Activated T-cell treated with anti-CD3 and anti-CD28 coated beads, Interleukin-2, amount 50 U/mL, for 24 hours (primary cell): Measurements from ENCODE around the gene GALNTL6.

Source experiments
- DNase-seq: peaks from one replicate; pipeline ENCODE4 v3.0.0-alpha.2; 2020
- H3K27ac Mint-ChIP-seq: 2 replicates; pipeline ENCODE4 v1.8.0; 2020; ENCODE audit warnings: mild to moderate bottlenecking, mixed read lengths
- H3K27me3 Mint-ChIP-seq: 2 replicates; pipeline ENCODE4 v1.8.0; 2020; ENCODE audit warnings: mixed read lengths
- H3K36me3 Mint-ChIP-seq: 2 replicates; pipeline ENCODE4 v1.8.0; 2020; ENCODE audit warnings: low read depth, mixed read lengths
- H3K4me1 Mint-ChIP-seq: 2 replicates; pipeline ENCODE4 v1.8.0; 2020; ENCODE audit warnings: low read depth, mixed read lengths
- H3K4me3 Mint-ChIP-seq: 2 replicates; pipeline ENCODE4 v1.8.0; 2020; ENCODE audit warnings: mild to moderate bottlenecking, moderate library complexity, mixed read lengths
- H3K9me3 Mint-ChIP-seq: 2 replicates; pipeline ENCODE4 v1.8.0; 2020; ENCODE audit warnings: mixed read lengths

The GALNTL6 gene

DNA sequence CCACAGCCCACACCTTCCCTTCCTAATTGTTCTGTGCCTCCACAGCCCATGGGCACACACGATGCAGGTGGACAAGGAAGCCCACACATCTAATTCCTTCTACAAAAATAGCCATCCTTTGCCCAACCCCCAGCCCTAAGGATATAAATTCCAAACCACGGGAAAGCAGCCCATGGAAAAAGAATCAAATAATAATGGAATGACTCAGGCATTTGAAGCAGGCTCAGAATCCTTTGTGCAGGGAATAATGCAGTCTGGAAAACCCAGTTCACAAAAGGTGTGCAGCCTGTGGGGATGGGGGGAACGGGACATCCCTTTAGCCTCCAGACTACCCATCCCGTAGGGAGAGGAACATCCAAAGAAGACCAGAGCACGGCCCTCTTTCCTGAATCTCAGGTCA lies 1013.1 kb downstream of the GALNTL6 start:
- no peak for DNase-seq
- H3K4me1 Mint-ChIP-seq: no peaks in the 10 kb centered on the region
- H3K36me3 Mint-ChIP-seq: no peaks in the 10 kb centered on the region
- H3K27ac Mint-ChIP-seq: no peak overlapping the region
- H3K27me3 Mint-ChIP-seq: peaks cover 9% of the 10 kb centered on the region
- no peaks in the 10 kb centered on the region for H3K9me3 Mint-ChIP-seq
- H3K4me3 Mint-ChIP-seq: no peak overlapping the region

DNA sequence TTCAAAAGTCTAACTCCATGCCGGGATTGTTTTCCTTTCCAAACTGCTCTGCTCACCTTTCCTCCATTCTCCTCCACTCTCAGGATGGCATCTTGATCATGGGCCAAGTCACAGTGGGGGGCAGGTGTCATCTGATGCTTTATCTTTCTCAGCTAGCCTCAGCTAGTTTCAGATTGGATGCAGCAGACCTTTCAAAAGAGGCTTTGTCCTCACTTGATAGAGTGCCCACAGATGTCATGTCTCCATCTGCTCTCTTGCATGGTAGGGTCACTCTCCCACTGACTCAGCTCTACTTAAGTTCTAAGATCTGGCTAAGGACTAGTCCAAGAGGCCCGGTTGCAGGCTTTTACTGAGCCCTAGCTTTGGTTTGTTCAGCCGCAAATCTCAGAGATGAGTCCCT lies 1013.7 kb downstream of the GALNTL6 start:
- Mint-ChIP-seq H3K4me1 (no peaks in the 10 kb centered on the region), H3K27me3 (peaks cover 9% of the 10 kb centered on the region), H3K4me3 (no peak overlapping the region), H3K9me3 (no peaks in the 10 kb centered on the region), H3K27ac (no peak overlapping the region), H3K36me3 (no peaks in the 10 kb centered on the region)
- no peak for DNase-seq

DNA sequence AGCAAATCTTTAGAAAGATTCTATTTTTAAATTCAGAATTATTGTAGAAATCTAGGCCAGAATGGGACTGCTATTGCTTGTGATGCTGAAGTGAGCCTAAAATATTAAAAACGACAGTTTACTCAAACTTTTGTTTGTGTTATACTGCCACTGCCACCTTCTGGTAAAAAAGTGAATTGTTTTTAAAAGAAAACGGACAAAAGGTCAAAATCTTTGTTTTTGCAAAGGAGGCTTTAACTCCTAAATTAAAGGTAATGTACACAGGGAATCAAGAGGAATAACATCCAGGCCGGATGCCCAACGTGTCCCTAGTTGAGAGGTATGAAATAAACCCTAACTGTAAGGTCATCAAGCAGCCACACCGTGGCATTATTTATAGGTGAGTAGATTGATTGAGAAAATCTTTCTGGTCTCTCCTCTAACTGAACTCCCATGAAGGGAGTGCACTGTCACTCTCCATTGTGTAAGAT lies 1017.1 kb downstream of the GALNTL6 start:
- no peak overlapping the region for H3K27ac Mint-ChIP-seq
- H3K4me3 Mint-ChIP-seq: no peak overlapping the region
- no peak for DNase-seq
- H3K9me3 Mint-ChIP-seq: no peaks in the 10 kb centered on the region
- H3K27me3 Mint-ChIP-seq: peaks cover 9% of the 10 kb centered on the region
- H3K36me3 Mint-ChIP-seq: no peaks in the 10 kb centered on the region
- H3K4me1 Mint-ChIP-seq: no peaks in the 10 kb centered on the region

- H3K36me3 Mint-ChIP-seq: no peaks in the 10 kb centered on the region
- H3K27me3 Mint-ChIP-seq: no peaks in the 10 kb centered on the region
- no peaks in the 10 kb centered on the region for H3K9me3 Mint-ChIP-seq
- no peaks in the 10 kb centered on the region for H3K4me1 Mint-ChIP-seq
- H3K27ac Mint-ChIP-seq: no peak overlapping the region
- no peak overlapping the region for H3K4me3 Mint-ChIP-seq
- DNase-seq: no peak
Measured at GRCh38 chr4:172836661-172837060, 1023.5 kb downstream of the GALNTL6 start.

- H3K36me3 Mint-ChIP-seq: no peaks in the 10 kb centered on the region
- no peaks in the 10 kb centered on the region for H3K9me3 Mint-ChIP-seq
- H3K27ac Mint-ChIP-seq: no peak overlapping the region
- H3K4me3 Mint-ChIP-seq: no peak overlapping the region
- H3K27me3 Mint-ChIP-seq: no peaks in the 10 kb centered on the region
- DNase-seq: no peak
- no peaks in the 10 kb centered on the region for H3K4me1 Mint-ChIP-seq
Measured at GRCh38 chr4:172838111-172838510, 1024.9 kb downstream of the GALNTL6 start.

DNA sequence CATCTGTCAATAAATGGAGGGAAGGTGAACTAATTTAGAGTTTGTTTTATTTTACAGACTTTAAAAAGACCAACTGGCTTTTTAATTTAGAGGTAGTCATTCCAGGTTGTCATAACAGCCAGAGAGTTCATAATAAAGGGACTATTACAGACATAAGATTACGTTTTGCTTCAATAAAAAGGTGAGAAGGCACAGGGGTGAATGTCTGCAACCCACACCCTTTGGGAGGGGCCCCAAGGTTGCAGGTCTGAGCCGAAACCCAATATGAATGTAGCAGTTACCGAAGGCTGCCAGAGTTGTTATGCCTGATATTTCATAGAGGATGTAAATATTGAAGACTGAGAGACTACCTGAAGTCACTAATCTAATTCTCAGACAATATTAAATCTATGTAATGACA lies 1025.7 kb downstream of the GALNTL6 start:
- no peaks in the 10 kb centered on the region for H3K4me1 Mint-ChIP-seq
- H3K27ac Mint-ChIP-seq: no peak overlapping the region
- no peaks in the 10 kb centered on the region for H3K36me3 Mint-ChIP-seq

GRCh38 chr4:172842779-172843178 lies 1029.6 kb downstream of the GALNTL6 start:
- H3K27me3 Mint-ChIP-seq: no peaks in the 10 kb centered on the region
- no peaks in the 10 kb centered on the region for H3K4me1 Mint-ChIP-seq
- no peak for DNase-seq
- H3K9me3 Mint-ChIP-seq: no peaks in the 10 kb centered on the region
- H3K36me3 Mint-ChIP-seq: no peaks in the 10 kb centered on the region
- H3K4me3 Mint-ChIP-seq: no peak overlapping the region
- no peak overlapping the region for H3K27ac Mint-ChIP-seq

More for the DNA sequence above, 1025.7 kb downstream of the GALNTL6 start:
- Mint-ChIP-seq H3K9me3 (no peaks in the 10 kb centered on the region), H3K27me3 (no peaks in the 10 kb centered on the region), H3K4me3 (no peak overlapping the region)
- DNase-seq: no peak

DNA sequence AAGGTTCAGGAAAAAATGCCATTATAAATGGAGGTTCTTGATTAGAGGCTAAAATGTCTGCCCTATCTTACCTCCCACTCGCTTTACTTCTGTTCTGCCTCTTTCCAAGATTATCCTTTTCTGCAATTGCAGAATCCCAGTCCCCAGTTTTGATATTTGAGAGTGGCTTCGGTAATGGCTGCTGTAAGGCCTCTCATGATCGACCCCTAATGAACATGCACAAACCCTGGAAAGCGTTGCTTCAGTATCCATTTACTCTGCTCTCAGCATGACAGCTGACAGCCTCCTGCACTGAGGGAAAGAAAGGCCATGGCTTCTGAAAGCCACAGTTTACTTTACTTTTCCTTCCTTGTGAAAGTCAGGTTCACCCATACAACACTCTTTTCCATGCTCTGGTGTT lies 1030.0 kb downstream of the GALNTL6 start:
- H3K4me3 Mint-ChIP-seq: no peak overlapping the region
- no peak overlapping the region for H3K27ac Mint-ChIP-seq
- H3K27me3 Mint-ChIP-seq: no peaks in the 10 kb centered on the region
- H3K9me3 Mint-ChIP-seq: no peaks in the 10 kb centered on the region
- DNase-seq: no peak
- no peaks in the 10 kb centered on the region for H3K4me1 Mint-ChIP-seq
- no peaks in the 10 kb centered on the region for H3K36me3 Mint-ChIP-seq

- H3K9me3 Mint-ChIP-seq: no peaks in the 10 kb centered on the region
- DNase-seq: no peak
- no peak overlapping the region for H3K27ac Mint-ChIP-seq
- H3K36me3 Mint-ChIP-seq: no peaks in the 10 kb centered on the region
- no peaks in the 10 kb centered on the region for H3K4me1 Mint-ChIP-seq
- H3K4me3 Mint-ChIP-seq: no peak overlapping the region
- no peaks in the 10 kb centered on the region for H3K27me3 Mint-ChIP-seq
Measured at GRCh38 chr4:172844556-172844955, 1031.4 kb downstream of the GALNTL6 start.

GRCh38 chr4:172845281-172845680 lies 1032.1 kb downstream of the GALNTL6 start:
- Mint-ChIP-seq H3K4me1 (no peaks in the 10 kb centered on the region), H3K4me3 (no peak overlapping the region), H3K27ac (no peak overlapping the region), H3K27me3 (no peaks in the 10 kb centered on the region), H3K36me3 (no peaks in the 10 kb centered on the region), H3K9me3 (no peaks in the 10 kb centered on the region)
- DNase-seq: no peak

DNA sequence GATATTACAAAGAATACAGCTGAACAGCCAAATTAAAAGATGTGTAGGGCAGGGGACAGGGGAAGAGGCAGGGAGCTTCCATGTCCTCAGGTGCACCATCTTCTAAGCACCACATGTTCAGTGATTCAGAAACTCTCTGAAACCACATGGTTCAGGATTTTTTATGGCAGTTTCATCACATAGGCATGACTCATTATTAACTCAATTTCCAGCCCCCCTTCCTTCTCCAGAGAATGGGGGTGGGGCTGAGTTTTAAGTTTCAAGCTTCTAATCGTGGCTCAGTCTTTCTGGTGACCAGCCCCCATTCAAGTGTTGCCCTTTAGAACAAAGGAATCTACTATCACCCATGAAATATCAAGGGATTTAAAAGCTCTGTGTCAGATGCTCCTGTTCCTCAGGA lies 1037.6 kb downstream of the GALNTL6 start:
- H3K36me3 Mint-ChIP-seq: no peaks in the 10 kb centered on the region

DNA sequence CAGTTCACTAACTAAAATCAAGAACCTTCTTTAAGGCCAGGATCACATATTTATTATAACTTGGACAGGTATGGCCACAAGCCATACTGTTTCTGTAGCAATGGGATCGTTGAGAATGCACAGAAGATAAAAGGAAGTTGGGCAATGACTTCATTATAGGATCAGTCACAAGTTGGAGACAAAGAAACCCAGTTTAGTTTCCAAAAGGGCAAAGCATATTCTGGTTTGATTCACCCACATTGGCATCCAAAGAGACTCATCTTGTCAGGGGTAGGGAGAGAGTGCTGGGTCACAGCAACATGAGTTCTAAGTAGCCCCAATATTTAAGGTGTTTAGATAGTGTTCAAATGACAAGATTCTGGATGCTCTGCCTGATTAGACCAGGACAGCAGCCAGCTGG lies 1038.3 kb downstream of the GALNTL6 start:
- no peaks in the 10 kb centered on the region for H3K27me3 Mint-ChIP-seq
- no peaks in the 10 kb centered on the region for H3K36me3 Mint-ChIP-seq
- DNase-seq: no peak
- H3K4me1 Mint-ChIP-seq: no peaks in the 10 kb centered on the region
- no peaks in the 10 kb centered on the region for H3K9me3 Mint-ChIP-seq
- H3K4me3 Mint-ChIP-seq: no peak overlapping the region
- no peak overlapping the region for H3K27ac Mint-ChIP-seq

More for the DNA sequence above, 1037.6 kb downstream of the GALNTL6 start:
- DNase-seq: no peak
- Mint-ChIP-seq H3K4me1 (no peaks in the 10 kb centered on the region), H3K27ac (no peak overlapping the region), H3K27me3 (no peaks in the 10 kb centered on the region), H3K9me3 (no peaks in the 10 kb centered on the region), H3K4me3 (no peak overlapping the region)

DNA sequence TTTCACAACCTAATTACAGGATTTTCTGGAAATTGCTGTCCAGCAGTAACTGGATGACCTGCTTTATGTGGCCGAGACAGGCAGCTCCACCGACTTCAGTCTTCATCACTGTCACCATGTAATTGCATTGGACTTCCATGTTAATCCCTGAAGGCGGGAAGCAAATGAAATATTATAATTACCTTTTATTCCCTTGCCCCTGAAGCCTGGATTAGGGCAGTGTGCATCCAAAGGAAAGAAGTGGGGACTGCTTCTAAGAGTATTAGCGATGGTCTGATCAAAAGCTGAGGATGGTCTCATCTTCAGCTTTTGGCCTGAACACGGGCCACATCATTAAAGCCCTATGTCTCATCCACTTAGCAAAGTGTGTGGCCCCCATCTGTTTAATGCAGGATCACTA lies 1043.8 kb downstream of the GALNTL6 start:
- Mint-ChIP-seq H3K4me1 (no peaks in the 10 kb centered on the region), H3K27me3 (peaks cover under 1% of the 10 kb centered on the region)

DNA sequence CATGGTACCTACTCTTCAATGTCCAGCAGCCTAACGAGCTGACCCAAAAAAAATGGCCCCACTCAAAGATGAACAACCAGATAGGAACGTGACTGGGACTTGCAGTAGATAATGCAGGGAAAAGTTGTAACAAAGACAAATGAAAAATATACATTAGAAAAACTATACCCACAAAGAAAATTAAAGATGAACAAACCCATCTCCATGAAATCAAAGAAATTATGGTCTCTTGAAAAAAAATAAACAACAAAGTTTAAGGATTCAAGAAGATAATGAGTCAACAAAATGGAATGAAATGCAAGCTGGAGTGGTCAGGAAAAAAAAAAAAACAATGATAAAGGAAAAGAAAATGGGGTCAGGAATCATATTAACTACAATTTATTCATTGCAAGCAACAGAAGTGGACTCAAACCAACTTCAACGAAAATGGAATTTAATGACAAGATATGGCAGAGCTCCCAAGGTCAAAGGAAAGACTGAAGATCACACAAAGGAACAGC lies 1045.6 kb downstream of the GALNTL6 start:
- Mint-ChIP-seq H3K36me3 (no peaks in the 10 kb centered on the region), H3K27ac (no peak overlapping the region), H3K4me3 (no peak overlapping the region), H3K4me1 (no peaks in the 10 kb centered on the region), H3K27me3 (peaks cover 3% of the 10 kb centered on the region), H3K9me3 (peaks cover 6% of the 10 kb centered on the region)
- DNase-seq: no peak

More for the DNA sequence above, 1043.8 kb downstream of the GALNTL6 start:
- Mint-ChIP-seq H3K27ac (no peak overlapping the region), H3K36me3 (no peaks in the 10 kb centered on the region), H3K4me3 (no peak overlapping the region), H3K9me3 (peaks cover 4% of the 10 kb centered on the region)
- DNase-seq: no peak

DNA sequence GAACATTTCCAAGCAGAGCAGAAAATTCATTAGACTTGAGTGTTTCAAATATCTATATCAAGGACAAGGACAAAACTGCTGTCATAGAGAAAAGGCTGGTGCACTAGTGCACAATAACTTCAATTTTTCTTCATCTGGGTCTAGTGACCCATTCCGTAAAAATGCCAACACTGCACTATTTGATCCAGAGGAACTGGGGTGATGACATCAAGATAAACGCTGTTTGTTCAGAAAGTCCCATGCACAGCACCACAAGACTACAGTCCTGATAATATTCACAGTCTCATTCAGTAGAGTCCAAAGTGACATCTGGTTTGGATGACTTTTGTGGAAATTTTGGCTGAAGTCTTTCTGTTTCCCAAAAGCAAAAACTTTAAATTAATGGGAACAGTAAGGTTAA lies 1051.9 kb downstream of the GALNTL6 start:
- no peaks in the 10 kb centered on the region for H3K4me1 Mint-ChIP-seq
- H3K27ac Mint-ChIP-seq: no peak overlapping the region
- no peak for DNase-seq
- H3K9me3 Mint-ChIP-seq: peaks cover 6% of the 10 kb centered on the region
- H3K27me3 Mint-ChIP-seq: peaks cover 3% of the 10 kb centered on the region
- H3K36me3 Mint-ChIP-seq: no peaks in the 10 kb centered on the region
- no peak overlapping the region for H3K4me3 Mint-ChIP-seq

DNA sequence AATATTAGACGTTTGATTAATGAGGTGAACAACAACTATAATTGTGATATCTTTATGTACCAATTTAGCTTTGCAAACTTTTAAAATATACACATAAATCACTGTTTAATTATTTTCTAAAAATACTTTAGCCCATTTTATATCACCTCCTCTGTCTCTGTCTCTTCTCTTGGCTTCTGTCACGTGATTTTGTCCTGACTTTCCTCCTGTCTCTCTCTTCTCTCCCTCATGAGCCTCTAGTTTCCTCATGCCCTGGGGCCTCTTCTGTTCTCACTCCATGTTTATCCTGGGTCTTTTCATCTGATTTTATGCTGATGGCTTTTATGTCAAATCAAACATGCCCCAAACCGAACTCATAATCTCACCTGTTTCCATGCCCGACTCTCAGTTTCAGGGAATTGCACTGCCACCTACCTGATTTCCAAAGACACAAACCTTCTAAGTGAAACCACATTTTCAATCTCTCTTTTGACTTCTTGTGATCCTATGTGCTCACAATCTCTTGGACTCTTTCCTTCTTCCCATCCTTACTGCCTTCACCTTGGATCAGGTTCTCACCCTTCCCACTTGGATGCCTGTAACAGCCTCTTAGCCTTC lies 1052.4 kb downstream of the GALNTL6 start:
- Mint-ChIP-seq H3K4me1 (no peaks in the 10 kb centered on the region), H3K9me3 (peaks cover 6% of the 10 kb centered on the region), H3K27me3 (peaks cover 3% of the 10 kb centered on the region), H3K36me3 (no peaks in the 10 kb centered on the region), H3K4me3 (no peak overlapping the region), H3K27ac (no peak overlapping the region)
- no peak for DNase-seq
